H1 (cell line): ENCODE results near the gene PTGES3L. TPM values are rescaled to one million over a fixed set of nuclear protein-coding genes. Genes with fewer than 3 reads are reported as not detected.

Experiments
- SP2 ChIP-seq: IDR thresholded peaks from 2 replicates; pipeline ENCODE4 v1.6.1; 2012; ENCODE audit warnings: mild to moderate bottlenecking, low read length, inconsistent platforms
- TAF1 ChIP-seq: IDR thresholded peaks from 2 replicates; pipeline ENCODE4 v1.6.1; 2011; ENCODE audit warnings: mild to moderate bottlenecking, low read depth, low read length
- polyA plus RNA-seq, 7 experiments: library from polyadenylated mRNA; depleted of rRNA in 3 of 7; stranded (reverse) in 5 of 7; unstranded in 2 of 7; fragments of >200 nt in 5 of 7; fragments of 200-250 nt in 2 of 7; gene quantifications; 1 replicate in 5 of 7; 2 replicates in 1 of 7; 4 replicates in 1 of 7; pipeline versions ENCODE4 v1.2.1 to v1.2.3, GENCODE V29; 2011 to 2013; ENCODE audit warnings: missing spikeins in 2 of 7, mixed read lengths in 2 of 7
- total RNA-seq: library from RNA; stranded (reverse); fragmentation: NEBNext Ultra II Directional; extraction: Animal tissue kit (Norgen Biotek cat#: 25700); gene quantifications from 2 replicates; pipeline ENCODE4 v1.2.1, GENCODE V29; 2021

Gene PTGES3L
- total and polyA plus RNA-seq, 2 of the 8 experiments (the other 6 are each of a cell fraction or from before 2014, with no cell fraction given): 3.0 to 3.6 TPM

- TF ChIP-seq TAF1 (no peak), SP2 (no peak)
Measured at GRCh38 chr17:43015579-43015978, 35.7 kb upstream of the PTGES3L start (continued).
